ENCODE data around the gene ST8SIA6.
A peak's percentile ranks its signal among the peaks of the same experiment; 100 is the strongest.
"Not testable (repeated sequence)": the region's sequence is repeated elsewhere in the genome, so short reads cannot be mapped to it uniquely, and the experiment has no call there.

ST8SIA6 gene

DNA sequence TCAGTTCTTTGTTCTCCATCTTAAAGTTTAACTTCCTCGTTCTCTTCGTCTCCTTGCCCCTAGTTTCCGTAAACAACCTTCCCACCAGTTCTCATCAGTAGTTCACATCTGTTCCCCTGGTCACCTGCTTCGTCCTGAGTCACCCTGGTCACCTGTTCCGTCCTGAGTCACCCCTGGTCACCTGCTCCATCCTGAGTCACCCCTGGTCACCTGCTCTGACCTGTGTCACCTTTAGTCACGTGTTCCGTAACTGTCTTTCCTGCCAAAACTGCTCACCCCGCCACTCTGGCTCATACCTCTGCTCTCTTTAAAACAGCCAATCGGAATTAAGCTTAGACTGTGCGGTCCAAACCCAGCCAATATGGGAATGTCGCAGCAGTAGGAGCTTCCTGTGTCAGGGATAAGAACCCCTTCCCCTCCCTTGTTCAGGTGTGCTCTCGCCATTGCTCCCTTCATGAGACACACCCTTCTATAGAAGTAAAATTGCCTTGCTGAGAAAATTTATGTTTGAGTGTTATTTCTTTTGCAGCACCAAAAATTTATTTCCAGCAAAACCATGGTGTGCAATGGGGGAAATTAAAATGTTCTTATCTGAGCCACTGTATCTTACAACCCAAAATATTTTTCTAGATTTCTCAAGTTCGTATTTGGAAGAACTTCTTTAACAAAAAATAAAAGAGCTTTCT, 114.1 kb downstream of the ST8SIA6 start:
- DNase-seq, result no peak

DNA sequence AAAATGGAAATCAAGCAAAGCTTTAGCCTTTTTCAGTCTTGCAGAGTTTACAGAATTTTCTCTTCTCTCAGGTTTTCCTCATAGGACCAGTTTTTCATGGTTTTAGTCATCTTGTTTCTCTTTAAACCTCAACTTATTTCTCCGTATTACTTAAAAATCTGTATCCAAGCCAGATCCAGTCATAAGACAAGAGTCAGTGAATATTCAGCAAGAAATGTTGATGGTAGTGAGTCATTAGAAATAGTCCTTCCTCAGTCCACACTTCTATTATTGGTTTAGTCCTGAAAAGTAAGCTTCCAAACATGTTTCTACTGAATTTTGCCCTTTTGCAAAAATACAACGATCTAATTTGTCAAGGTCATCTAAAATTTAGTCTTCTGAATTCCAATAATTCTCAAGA, 119.3 kb downstream of the ST8SIA6 start:
- DNase-seq, result no peak

GRCh38 chr10:17330501-17330900, 123.9 kb downstream of the ST8SIA6 start:
- no peak for DNase-seq

DNA sequence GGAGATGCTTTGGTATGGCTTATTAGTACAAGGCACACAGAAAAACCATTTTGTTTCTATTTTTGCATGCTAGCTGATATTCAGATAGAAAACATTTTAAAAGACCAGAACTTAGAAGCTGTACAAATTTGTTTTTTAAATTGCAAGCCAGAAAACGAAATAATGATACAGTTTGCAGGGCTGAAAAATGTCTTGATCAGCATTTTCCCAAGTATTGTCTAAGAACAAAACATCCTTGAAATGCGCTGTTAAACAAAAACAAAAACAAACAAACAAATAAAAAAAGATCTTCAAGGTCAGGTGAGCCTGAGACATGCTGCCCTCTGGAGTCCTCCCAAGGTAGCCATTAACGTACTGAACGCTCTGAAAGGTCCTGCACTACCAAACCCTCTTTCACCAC, 128.0 kb downstream of the ST8SIA6 start:
- DNase-seq, result no peak

- DNase-seq, result not testable (repeated sequence)
Observed at GRCh38 chr10:17321957-17322356, 132.4 kb downstream of the ST8SIA6 start.

- no peak for DNase-seq
Observed at GRCh38 chr10:17316488-17317170, 137.8 kb downstream of the ST8SIA6 start.

GRCh38 chr10:17309435-17309834, 145.0 kb downstream of the ST8SIA6 start:
- DNase-seq, result no peak

- DNase-seq, result no peak
Observed at GRCh38 chr10:17307123-17307522, 147.3 kb downstream of the ST8SIA6 start.

DNA sequence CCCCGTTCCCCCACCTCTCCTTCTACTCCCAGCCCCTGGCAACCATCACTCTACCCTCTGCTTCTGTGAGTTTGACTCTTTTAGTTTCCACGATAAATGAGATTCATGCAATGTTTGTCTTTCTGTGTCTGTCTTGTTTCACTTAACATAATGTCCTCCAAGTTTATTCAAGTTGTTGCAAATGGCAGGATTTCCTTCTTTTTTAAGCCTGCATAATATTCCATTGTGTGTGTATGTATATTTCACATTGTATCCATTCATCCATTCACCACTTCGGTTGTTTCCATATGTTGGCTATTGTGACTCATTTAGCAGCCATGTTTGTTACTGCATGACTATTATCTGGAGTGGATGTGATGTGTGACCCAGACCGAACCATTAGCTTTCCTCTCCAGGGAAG, 162.0 kb downstream of the ST8SIA6 start:
- DNase-seq, result no peak

- DNase-seq, result peak in 1 of 5 donors; percentile 17
Observed at GRCh38 chr10:17290226-17290625, 164.2 kb downstream of the ST8SIA6 start.

DNA sequence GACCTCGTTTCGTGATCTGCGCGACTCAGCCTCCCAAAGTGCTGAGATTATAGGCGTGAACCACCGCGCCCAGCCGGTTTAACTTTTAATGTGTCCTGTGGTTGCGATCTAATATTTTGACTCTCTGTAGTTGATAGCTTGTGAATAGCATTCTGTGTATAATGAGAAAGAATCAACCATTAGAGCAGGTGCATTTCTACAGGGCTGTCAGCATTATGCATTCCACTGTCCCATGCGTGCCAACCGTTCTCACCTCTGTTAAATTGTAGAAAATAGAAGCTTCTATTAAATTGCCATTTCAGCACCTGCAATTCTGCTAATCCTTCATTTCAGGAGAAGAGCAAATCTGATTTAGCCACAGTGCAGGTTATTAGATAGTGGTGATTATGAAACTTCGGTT, 164.6 kb downstream of the ST8SIA6 start:
- DNase-seq, result no peak

GRCh38 chr10:17286562-17287550, 167.5 kb downstream of the ST8SIA6 start:
- DNase-seq, result no peak

- no peak for DNase-seq
Observed at GRCh38 chr10:17282311-17282710, 172.1 kb downstream of the ST8SIA6 start.

- no peak for DNase-seq
Observed at GRCh38 chr10:17278607-17279240, 175.7 kb downstream of the ST8SIA6 start.

DNA sequence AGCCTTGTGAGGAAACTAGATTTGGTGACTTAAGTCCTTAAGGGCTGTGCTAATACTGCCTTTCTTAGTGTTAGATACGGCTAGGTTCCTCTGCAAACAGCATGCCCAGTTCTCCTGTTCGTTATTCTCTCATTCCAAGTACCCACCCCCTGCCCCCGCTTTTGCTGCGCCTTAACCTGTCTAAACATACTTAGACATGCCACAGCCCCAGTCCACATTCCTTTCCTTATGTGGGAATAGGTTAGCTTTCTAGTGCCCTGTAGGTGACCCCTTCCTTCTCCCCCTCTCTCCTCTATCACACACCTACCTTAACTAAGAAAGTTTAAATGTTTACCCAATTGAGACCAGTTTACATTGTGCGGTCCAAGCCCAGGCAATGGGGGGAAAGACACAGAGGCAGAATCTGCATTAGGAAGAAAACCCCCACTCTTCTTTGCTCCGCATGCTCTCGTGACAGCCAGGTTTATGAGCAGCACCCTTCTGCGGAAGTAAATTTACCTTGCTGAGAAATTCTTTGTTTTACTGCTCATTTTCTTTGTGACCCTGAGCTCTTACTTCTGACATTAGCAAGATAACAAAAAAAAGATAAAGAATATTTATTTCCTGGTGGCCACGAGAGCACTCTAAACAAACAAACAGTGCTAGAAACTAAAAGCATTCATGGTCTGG, 177.5 kb downstream of the ST8SIA6 start:
- DNase-seq, result no peak

DNA sequence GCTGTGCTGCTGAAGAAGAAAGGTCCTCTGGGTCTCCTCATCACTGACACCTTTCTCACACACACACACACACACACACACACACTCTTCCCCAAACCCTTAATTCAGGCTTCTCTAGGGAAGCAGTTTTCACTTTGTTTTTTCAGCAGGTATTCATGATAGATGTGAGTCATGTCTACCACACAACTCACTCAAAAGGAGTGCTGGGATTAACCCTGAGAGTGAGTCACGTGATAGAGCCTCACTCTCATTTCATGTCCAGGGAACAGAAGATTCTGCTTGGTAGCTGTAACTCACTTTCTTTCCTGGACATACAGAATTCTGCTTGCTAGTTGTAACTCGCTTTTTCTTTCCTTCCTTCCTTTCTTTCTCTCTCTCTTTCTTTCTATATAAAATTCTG, 181.0 kb downstream of the ST8SIA6 start:
- no peak for DNase-seq

- no peak for DNase-seq
Observed at GRCh38 chr10:17272648-17273047, 181.7 kb downstream of the ST8SIA6 start.
